H1 (cell line): ENCODE measurements around the gene CHST3.

Source experiments
- ASH2L ChIP-seq: fragments of 200-600, 300-600 bp; sonication (generic); IDR thresholded peaks from one replicate; pipeline ENCODE4 v1.7.1; 2017; ENCODE audit warnings: low read length
- CEBPB ChIP-seq: IDR thresholded peaks from 2 replicates; pipeline ENCODE4 v1.6.1; 2012; ENCODE audit warnings: low read depth, low read length
- CHD1 ChIP-seq: IDR thresholded peaks from 2 replicates; pipeline ENCODE4 v1.6.1; 2012; ENCODE audit warnings: low read depth, low read length, improper control_type of control experiment
- CHD2 ChIP-seq: IDR thresholded peaks from 2 replicates; pipeline ENCODE4 v1.6.1; 2012; ENCODE audit warnings: low read length, improper control_type of control experiment
- EP300 ChIP-seq, 2 experiments: IDR thresholded peaks; 1 replicate in 1 of 2; 2 replicates in 1 of 2; pipeline ENCODE4 v1.6.1; 2011 to 2012; ENCODE audit warnings: low read depth in 2 of 2, low read length in 2 of 2, mild to moderate bottlenecking in 2 of 2, borderline replicate concordance in 1 of 2, inconsistent platforms in 1 of 2, moderate library complexity in 1 of 2
- HDAC2 ChIP-seq, 2 experiments: fragments of 300-600 bp in 1 of 2; sonication (generic) in 1 of 2; IDR thresholded peaks; 2 replicates each; pipeline ENCODE4 v1.6.1; 2011 to 2012; ENCODE audit warnings: low read depth in 2 of 2, low read length in 2 of 2, mild to moderate bottlenecking in 2 of 2, moderate library complexity in 2 of 2, borderline replicate concordance in 1 of 2, inconsistent platforms in 1 of 2
- JUN ChIP-seq: IDR thresholded peaks from 2 replicates; pipeline ENCODE4 v1.6.1; 2011; ENCODE audit warnings: low read depth, mild to moderate bottlenecking, improper control_type of control experiment, low read length
- POLR2A ChIP-seq, 2 experiments: IDR thresholded peaks; 1 replicate in 1 of 2; 2 replicates in 1 of 2; pipeline ENCODE4 v1.6.1; 2011; ENCODE audit warnings: low read depth in 2 of 2, low read length in 2 of 2, mild to moderate bottlenecking in 2 of 2; ENCODE audit errors: control extremely low read depth in 1 of 2
- RFX5 ChIP-seq: IDR thresholded peaks from 2 replicates; pipeline ENCODE4 v1.6.1; 2011; ENCODE audit warnings: low read depth, low read length, improper control_type of control experiment, borderline replicate concordance
- TAF1 ChIP-seq: IDR thresholded peaks from 2 replicates; pipeline ENCODE4 v1.6.1; 2011; ENCODE audit warnings: mild to moderate bottlenecking, low read depth, low read length
- TEAD4 ChIP-seq: IDR thresholded peaks from 2 replicates; pipeline ENCODE4 v1.6.1; 2012; ENCODE audit warnings: low read depth, low read length, inconsistent platforms, mixed read lengths
- ZNF274 ChIP-seq: IDR thresholded peaks from 2 replicates; pipeline ENCODE4 v1.7.0; 2012; ENCODE audit warnings: low read length, borderline replicate concordance; ENCODE audit errors: extremely low read depth
- TF ChIP-seq, protein P1 (sequence below), 3 experiments: IDR thresholded peaks; 1 replicate in 2 of 3; 2 replicates in 1 of 3; pipeline versions ENCODE4 v1.5.1 to v1.6.1; 2011; ENCODE audit warnings: low read length in 3 of 3, mild to moderate bottlenecking in 3 of 3, inconsistent platforms in 2 of 3, low read depth in 1 of 3, moderate library complexity in 1 of 3; ENCODE audit not compliant: insufficient read depth in 1 of 3; ENCODE audit errors: control extremely low read depth in 1 of 3

DNA sequence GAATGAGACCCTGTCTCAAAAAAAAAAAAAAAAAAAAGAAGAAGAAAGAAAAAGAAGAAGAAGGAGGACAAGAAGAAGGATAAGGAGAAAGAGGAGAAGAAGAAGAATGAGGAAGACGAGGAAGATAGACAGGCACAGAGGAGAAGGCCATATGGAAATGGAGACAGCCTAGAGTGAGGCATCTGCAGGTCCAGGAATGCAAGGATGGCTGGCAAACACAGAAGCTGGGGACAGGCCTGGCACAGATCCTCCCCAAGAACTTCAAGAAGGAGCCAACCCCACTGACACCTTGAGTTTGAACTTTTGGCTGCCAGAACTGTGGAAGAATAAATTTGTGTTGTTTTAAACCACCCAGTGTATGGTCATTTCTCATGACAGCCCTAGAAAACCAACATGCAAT, 85.3 kb downstream of the CHST3 start:
- TF ChIP-seq POLR2A (IDR thresholded peaks at IDR 0.05; ENCODE audit: control extremely low read depth in 1 of 2, low read depth in 2 of 2, low read length in 2 of 2) (no peak), ASH2L (no peak), ZNF274 (no peak), TEAD4 (no peak), RFX5 (no peak), JUN (no peak), TAF1 (no peak), CHD1 (no peak), HDAC2 (IDR thresholded peaks at IDR 0.05; ENCODE audit: borderline replicate concordance in 1 of 2, low read depth in 2 of 2, low read length in 2 of 2) (no peak), CHD2 (no peak), EP300 (IDR thresholded peaks at IDR 0.05; ENCODE audit: borderline replicate concordance in 1 of 2, low read depth in 2 of 2, low read length in 2 of 2) (no peak), CEBPB (no peak)
- TF ChIP-seq, protein P1, sequence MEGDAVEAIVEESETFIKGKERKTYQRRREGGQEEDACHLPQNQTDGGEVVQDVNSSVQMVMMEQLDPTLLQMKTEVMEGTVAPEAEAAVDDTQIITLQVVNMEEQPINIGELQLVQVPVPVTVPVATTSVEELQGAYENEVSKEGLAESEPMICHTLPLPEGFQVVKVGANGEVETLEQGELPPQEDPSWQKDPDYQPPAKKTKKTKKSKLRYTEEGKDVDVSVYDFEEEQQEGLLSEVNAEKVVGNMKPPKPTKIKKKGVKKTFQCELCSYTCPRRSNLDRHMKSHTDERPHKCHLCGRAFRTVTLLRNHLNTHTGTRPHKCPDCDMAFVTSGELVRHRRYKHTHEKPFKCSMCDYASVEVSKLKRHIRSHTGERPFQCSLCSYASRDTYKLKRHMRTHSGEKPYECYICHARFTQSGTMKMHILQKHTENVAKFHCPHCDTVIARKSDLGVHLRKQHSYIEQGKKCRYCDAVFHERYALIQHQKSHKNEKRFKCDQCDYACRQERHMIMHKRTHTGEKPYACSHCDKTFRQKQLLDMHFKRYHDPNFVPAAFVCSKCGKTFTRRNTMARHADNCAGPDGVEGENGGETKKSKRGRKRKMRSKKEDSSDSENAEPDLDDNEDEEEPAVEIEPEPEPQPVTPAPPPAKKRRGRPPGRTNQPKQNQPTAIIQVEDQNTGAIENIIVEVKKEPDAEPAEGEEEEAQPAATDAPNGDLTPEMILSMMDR (IDR thresholded peaks at IDR 0.05; ENCODE audit: control extremely low read depth in 1 of 3, insufficient read depth in 1 of 3, low read depth in 1 of 3, low read length in 3 of 3) = no peak
